ENCODE results near the gene ASTN2.

ASTN2 gene

GRCh38 chr9:116942593-116943061 is 472.2 kb downstream of the ASTN2 start:
- peaks cover 2% of the 10 kb centered on the region for H3K36me3 Mint-ChIP-seq (ENCODE audit: insufficient read depth)
- DNase-seq (ENCODE audit: low spot score in 2 of 2) = no peak
- peaks cover 12% of the 10 kb centered on the region for H3K9me3 Mint-ChIP-seq
- no peak overlapping the region for H3K4me3 Mint-ChIP-seq
- ATAC-seq (replicated peaks; ENCODE audit: extremely low read depth, poor library complexity, severe bottlenecking) = no peak
- H3K4me1 Mint-ChIP-seq = no peaks in the 10 kb centered on the region
- no peaks in the 10 kb centered on the region for H3K27me3 Mint-ChIP-seq
- no peak overlapping the region for H3K27ac Mint-ChIP-seq (ENCODE audit: low read depth)

DNA sequence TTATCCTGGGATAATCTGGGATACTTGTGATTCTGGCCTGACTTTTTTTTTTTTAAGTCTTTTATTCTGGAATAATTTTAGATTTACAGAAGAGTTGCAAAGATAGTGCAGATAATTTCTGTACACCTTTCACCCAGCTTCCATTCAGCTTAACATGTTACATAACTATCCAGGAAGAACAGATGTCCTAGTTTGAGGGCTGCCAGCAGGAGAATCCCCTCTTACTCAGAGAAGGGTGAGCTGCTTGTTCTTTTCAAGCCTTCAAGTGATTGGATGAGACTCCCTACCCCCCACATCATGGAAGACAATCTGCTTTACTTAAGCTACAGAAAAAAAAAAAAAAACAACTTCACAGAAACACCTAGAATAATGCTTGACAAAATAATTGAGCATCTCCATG is 473.6 kb downstream of the ASTN2 start:
- Mint-ChIP-seq H3K36me3 (ENCODE audit: insufficient read depth) (peaks cover 2% of the 10 kb centered on the region), H3K27ac (ENCODE audit: low read depth) (no peak overlapping the region), H3K27me3 (no peaks in the 10 kb centered on the region), H3K9me3 (peaks cover 14% of the 10 kb centered on the region), H3K4me3 (no peak overlapping the region), H3K4me1 (no peaks in the 10 kb centered on the region)
- ATAC-seq (replicated peaks; ENCODE audit: extremely low read depth, poor library complexity, severe bottlenecking) = no peak
- no peak for DNase-seq (ENCODE audit: low spot score in 2 of 2)

GRCh38 chr9:116940614-116941215 is 474.1 kb downstream of the ASTN2 start:
- ATAC-seq (replicated peaks; ENCODE audit: extremely low read depth, poor library complexity, severe bottlenecking) = no peak
- Mint-ChIP-seq H3K9me3 (peaks cover 17% of the 10 kb centered on the region), H3K4me1 (no peaks in the 10 kb centered on the region), H3K36me3 (ENCODE audit: insufficient read depth) (peaks cover 2% of the 10 kb centered on the region), H3K4me3 (no peak overlapping the region), H3K27ac (ENCODE audit: low read depth) (no peak overlapping the region), H3K27me3 (no peaks in the 10 kb centered on the region)
- no peak for DNase-seq (ENCODE audit: low spot score in 2 of 2)

- Mint-ChIP-seq H3K27me3 (no peaks in the 10 kb centered on the region), H3K4me1 (no peaks in the 10 kb centered on the region), H3K36me3 (ENCODE audit: insufficient read depth) (peaks cover 2% of the 10 kb centered on the region), H3K27ac (ENCODE audit: low read depth) (no peak overlapping the region), H3K9me3 (peaks cover 17% of the 10 kb centered on the region), H3K4me3 (no peak overlapping the region)
- ATAC-seq (replicated peaks; ENCODE audit: extremely low read depth, poor library complexity, severe bottlenecking) (no peak), DNase-seq (ENCODE audit: low spot score in 2 of 2) (no peak)
These were observed 475.2 kb downstream of the ASTN2 start for GRCh38 chr9:116939614-116940013.

- Mint-ChIP-seq H3K9me3 (peaks cover 17% of the 10 kb centered on the region), H3K4me1 (no peaks in the 10 kb centered on the region), H3K27me3 (no peaks in the 10 kb centered on the region), H3K4me3 (no peak overlapping the region), H3K36me3 (ENCODE audit: insufficient read depth) (peaks cover 2% of the 10 kb centered on the region), H3K27ac (ENCODE audit: low read depth) (no peak overlapping the region)
- ATAC-seq (replicated peaks; ENCODE audit: extremely low read depth, poor library complexity, severe bottlenecking) = no peak
- DNase-seq (ENCODE audit: low spot score in 2 of 2) = no peak
These were observed 475.7 kb downstream of the ASTN2 start for GRCh38 chr9:116939161-116939560.

DNA sequence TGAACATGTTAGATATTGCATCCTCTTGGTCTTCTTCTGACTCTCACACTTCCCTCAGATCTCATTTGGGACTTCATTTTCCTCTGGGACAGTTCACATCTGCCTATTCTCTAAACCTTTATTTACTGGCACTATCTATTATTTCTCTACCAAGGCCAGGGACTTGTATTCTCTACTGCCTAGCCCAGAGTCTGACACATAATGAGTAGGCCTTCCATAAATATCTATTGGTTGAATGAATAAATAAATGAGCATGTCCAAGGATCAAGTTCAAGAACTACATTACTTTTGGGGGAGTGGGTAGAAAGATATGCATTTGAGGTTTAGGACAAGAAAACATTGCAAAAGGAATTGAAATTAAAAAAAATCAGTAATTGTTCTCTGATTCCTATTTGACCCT is 477.5 kb downstream of the ASTN2 start:
- Mint-ChIP-seq H3K4me1 (no peaks in the 10 kb centered on the region), H3K27ac (ENCODE audit: low read depth) (no peak overlapping the region), H3K9me3 (peaks cover 20% of the 10 kb centered on the region), H3K36me3 (ENCODE audit: insufficient read depth) (peaks cover 2% of the 10 kb centered on the region), H3K27me3 (no peaks in the 10 kb centered on the region), H3K4me3 (no peak overlapping the region)
- DNase-seq (ENCODE audit: low spot score in 2 of 2) (no peak), ATAC-seq (replicated peaks; ENCODE audit: extremely low read depth, poor library complexity, severe bottlenecking) (no peak)

- H3K4me3 Mint-ChIP-seq = no peak overlapping the region
- ATAC-seq (replicated peaks; ENCODE audit: extremely low read depth, poor library complexity, severe bottlenecking) (no peak), DNase-seq (ENCODE audit: low spot score in 2 of 2) (no peak)
- peaks cover 10% of the 10 kb centered on the region for H3K9me3 Mint-ChIP-seq
- no peak overlapping the region for H3K27ac Mint-ChIP-seq (ENCODE audit: low read depth)
- no peaks in the 10 kb centered on the region for H3K36me3 Mint-ChIP-seq (ENCODE audit: insufficient read depth)
- H3K27me3 Mint-ChIP-seq = no peaks in the 10 kb centered on the region
- H3K4me1 Mint-ChIP-seq = no peaks in the 10 kb centered on the region
These were observed 479.5 kb downstream of the ASTN2 start for GRCh38 chr9:116935149-116935897.

GRCh38 chr9:116934131-116934530 is 480.7 kb downstream of the ASTN2 start:
- Mint-ChIP-seq H3K4me3 (no peak overlapping the region), H3K4me1 (no peaks in the 10 kb centered on the region), H3K36me3 (ENCODE audit: insufficient read depth) (no peaks in the 10 kb centered on the region), H3K27me3 (no peaks in the 10 kb centered on the region), H3K9me3 (peaks cover 10% of the 10 kb centered on the region), H3K27ac (ENCODE audit: low read depth) (no peak overlapping the region)
- DNase-seq (ENCODE audit: low spot score in 2 of 2) (no peak), ATAC-seq (replicated peaks; ENCODE audit: extremely low read depth, poor library complexity, severe bottlenecking) (no peak)

- no peak overlapping the region for H3K27ac Mint-ChIP-seq (ENCODE audit: low read depth)
- H3K9me3 Mint-ChIP-seq = peaks cover 10% of the 10 kb centered on the region
- no peaks in the 10 kb centered on the region for H3K27me3 Mint-ChIP-seq
- no peaks in the 10 kb centered on the region for H3K36me3 Mint-ChIP-seq (ENCODE audit: insufficient read depth)
- ATAC-seq (replicated peaks; ENCODE audit: extremely low read depth, poor library complexity, severe bottlenecking) (no peak), DNase-seq (ENCODE audit: low spot score in 2 of 2) (no peak)
- H3K4me1 Mint-ChIP-seq = no peaks in the 10 kb centered on the region
- H3K4me3 Mint-ChIP-seq = no peak overlapping the region
These were observed 481.6 kb downstream of the ASTN2 start for GRCh38 chr9:116933251-116933650.

DNA sequence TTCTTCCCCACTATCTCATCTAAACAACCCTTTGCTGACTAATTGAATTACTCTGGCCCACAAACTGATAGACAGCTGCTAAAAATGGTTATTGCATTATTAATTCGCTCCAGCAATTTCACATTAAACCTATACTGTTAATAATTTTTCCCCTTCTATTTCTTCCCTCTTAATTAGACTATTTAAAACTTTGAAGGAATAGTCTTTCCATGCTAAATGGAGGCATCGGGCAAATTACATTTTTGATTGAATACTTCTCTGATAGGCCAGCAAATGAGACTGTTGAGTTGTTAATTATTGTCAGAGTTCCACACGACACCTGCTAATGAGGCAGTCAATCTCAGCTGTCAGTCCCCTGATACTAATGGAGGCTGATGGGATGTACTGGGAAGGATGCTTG is 485.2 kb downstream of the ASTN2 start:
- ATAC-seq (replicated peaks; ENCODE audit: extremely low read depth, poor library complexity, severe bottlenecking) (no peak), DNase-seq (ENCODE audit: low spot score in 2 of 2) (no peak)
- Mint-ChIP-seq H3K4me3 (no peak overlapping the region), H3K9me3 (peaks cover 4% of the 10 kb centered on the region), H3K27me3 (no peaks in the 10 kb centered on the region), H3K27ac (ENCODE audit: low read depth) (no peak overlapping the region), H3K4me1 (no peaks in the 10 kb centered on the region), H3K36me3 (ENCODE audit: insufficient read depth) (no peaks in the 10 kb centered on the region)

DNA sequence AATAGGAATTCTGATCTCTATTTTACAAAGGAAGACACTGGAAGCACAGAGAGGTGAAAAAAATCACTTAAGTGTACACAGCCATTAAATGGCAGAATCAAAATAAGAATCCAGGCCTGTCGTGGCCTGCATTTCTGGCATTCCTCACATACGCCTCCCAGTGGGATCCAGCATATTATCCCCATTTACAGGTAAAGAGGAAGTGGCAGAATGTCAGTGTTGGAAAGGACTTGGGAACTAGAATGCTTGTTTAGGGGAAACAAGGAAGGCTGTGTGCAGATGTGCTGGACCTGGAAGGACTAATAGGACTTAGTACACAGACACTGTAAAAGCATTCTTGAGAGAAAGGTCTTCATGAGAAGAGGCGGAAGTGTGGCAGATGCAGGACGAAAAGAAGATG is 486.0 kb downstream of the ASTN2 start:
- Mint-ChIP-seq H3K4me3 (no peak overlapping the region), H3K9me3 (peaks cover 4% of the 10 kb centered on the region), H3K36me3 (ENCODE audit: insufficient read depth) (no peaks in the 10 kb centered on the region), H3K27me3 (no peaks in the 10 kb centered on the region), H3K27ac (ENCODE audit: low read depth) (no peak overlapping the region), H3K4me1 (no peaks in the 10 kb centered on the region)
- DNase-seq (ENCODE audit: low spot score in 2 of 2) (no peak), ATAC-seq (replicated peaks; ENCODE audit: extremely low read depth, poor library complexity, severe bottlenecking) (no peak)

GRCh38 chr9:116928289-116928688 is 486.6 kb downstream of the ASTN2 start:
- ATAC-seq (replicated peaks; ENCODE audit: extremely low read depth, poor library complexity, severe bottlenecking) (no peak), DNase-seq (ENCODE audit: low spot score in 2 of 2) (no peak)
- Mint-ChIP-seq H3K4me3 (no peak overlapping the region), H3K9me3 (peaks cover 2% of the 10 kb centered on the region), H3K27me3 (no peaks in the 10 kb centered on the region), H3K27ac (ENCODE audit: low read depth) (no peak overlapping the region), H3K36me3 (ENCODE audit: insufficient read depth) (no peaks in the 10 kb centered on the region), H3K4me1 (no peaks in the 10 kb centered on the region)

DNA sequence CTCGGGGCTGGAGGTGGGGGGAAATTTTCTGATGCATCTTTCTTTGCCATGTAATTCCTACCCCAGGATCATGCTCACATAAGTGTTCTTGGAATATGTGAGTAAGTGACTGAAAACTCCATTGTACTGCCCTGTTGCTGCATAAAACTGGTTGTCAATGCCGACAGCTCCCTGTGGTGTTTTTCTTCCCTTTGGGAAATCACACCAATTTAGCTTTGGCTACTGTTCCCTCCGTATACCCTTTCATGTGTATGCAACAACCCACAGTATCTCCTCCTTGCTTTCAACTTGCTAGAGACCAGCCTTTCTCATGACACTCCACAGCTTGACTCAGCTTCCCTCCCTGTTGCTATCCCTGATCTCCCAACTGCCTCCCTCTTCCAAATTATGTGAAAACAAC is 487.1 kb downstream of the ASTN2 start:
- ATAC-seq (replicated peaks; ENCODE audit: extremely low read depth, poor library complexity, severe bottlenecking) (no peak), DNase-seq (ENCODE audit: low spot score in 2 of 2) (no peak)
- no peaks in the 10 kb centered on the region for H3K4me1 Mint-ChIP-seq
- no peak overlapping the region for H3K4me3 Mint-ChIP-seq
- no peaks in the 10 kb centered on the region for H3K36me3 Mint-ChIP-seq (ENCODE audit: insufficient read depth)
- H3K27ac Mint-ChIP-seq (ENCODE audit: low read depth) = no peak overlapping the region
- H3K9me3 Mint-ChIP-seq = no peaks in the 10 kb centered on the region
- no peaks in the 10 kb centered on the region for H3K27me3 Mint-ChIP-seq

All from central memory CD8-positive, alpha-beta T cell (primary cell).